Measurements from ENCODE around the gene OR4S2. TPM values are rescaled to one million over a fixed set of nuclear protein-coding genes. Genes with fewer than 3 reads are reported as not detected.

OR4S2 gene
- total RNA-seq = not detected in 2 replicates

GRCh38 chr11:55648027-55648426, at the start of gene OR4S2:
Gene OR4S2, plus strand, starts transcription at chr11:55648327. Its CDS starts 2,577 bp downstream, at chr11:55650904.

GRCh38 chr11:55607545-55607944, 40.6 kb upstream of the OR4S2 start, which contains the start of gene OR4C11:
Gene OR4C11, minus strand, starts transcription at chr11:55607645. Its CDS starts 3,272 bp downstream, at chr11:55604373.

GRCh38 chr11:55634813-55635212, 13.3 kb upstream of the OR4S2 start, which contains the start of gene OR4P4:
Gene OR4P4, plus strand, starts transcription at chr11:55635113.

GRCh38 chr11:55661901-55662300, 13.8 kb downstream of the OR4S2 start, which contains the start of gene OR4C6:
Gene OR4C6, plus strand, starts transcription at chr11:55662201. Its CDS starts 2,966 bp downstream, at chr11:55665167.

Other genes with a start within 250 kb of the OR4S2 start
- gene OR4C15, start 93.9 kb upstream of the OR4S2 start, total RNA-seq = not detected in 2 replicates
- gene OR4C16, start 76.2 kb upstream of the OR4S2 start, total RNA-seq = not detected in 2 replicates
- gene OR4C11, start 40.7 kb upstream of the OR4S2 start, total RNA-seq = not detected in 2 replicates
- not detected in 2 replicates for gene OR4P4, start 13.2 kb upstream of the OR4S2 start, total RNA-seq
- gene OR4C6, start 13.9 kb downstream of the OR4S2 start, total RNA-seq = not detected in 2 replicates
- not detected in 2 replicates for gene OR5D13, start 125.1 kb downstream of the OR4S2 start, total RNA-seq
- gene OR5D14, start 147.2 kb downstream of the OR4S2 start, total RNA-seq = not detected in 2 replicates
- not detected in 2 replicates for gene OR5L1, start 163.0 kb downstream of the OR4S2 start, total RNA-seq
- not detected in 2 replicates for gene OR5D18, start 171.3 kb downstream of the OR4S2 start, total RNA-seq
- not detected in 2 replicates for gene OR5L2, start 178.9 kb downstream of the OR4S2 start, total RNA-seq
- gene OR5D16, start 190.4 kb downstream of the OR4S2 start, total RNA-seq = not detected in 2 replicates
- gene TRIM51, start 235.0 kb downstream of the OR4S2 start, total RNA-seq = not detected in 2 replicates

Measured in epithelial cell of umbilical artery (primary cell).